Neural progenitor cell (in vitro differentiated cells): ENCODE measurements around the gene WDR7. TPM values are rescaled to one million over a fixed set of nuclear protein-coding genes. Genes with fewer than 3 reads are reported as not detected.

ENCODE experiments used
- DNase-seq: peaks from one replicate; pipeline ENCODE4 v3.0.0-alpha.2; 2016; ENCODE audit warnings: low spot score
- H2AFZ ChIP-seq: fragments of 200-600 bp; sonication (generic); replicated peaks from 2 replicates; pipeline ENCODE4 v1.6.1; 2016; ENCODE audit warnings: antibody characterized with exemption
- H3F3A ChIP-seq: fragments of 200-600 bp; sonication (generic); 2 replicates; pipeline ENCODE4 v1.6.1; 2016; ENCODE audit warnings: antibody characterized with exemption, low read depth
- H3K27ac ChIP-seq: fragments of 200-600 bp; sonication (generic); 2 replicates; pipeline ENCODE4 v1.5.1; 2016; ENCODE audit warnings: mild to moderate bottlenecking
- H3K27me3 ChIP-seq: fragments of 200-600 bp; sonication (generic); 2 replicates; pipeline ENCODE4 v1.6.1; 2016; ENCODE audit warnings: mild to moderate bottlenecking, moderate library complexity
- H3K36me3 ChIP-seq: fragments of 200-600 bp; sonication (generic); 2 replicates; pipeline ENCODE4 v1.5.1; 2016
- H3K4me1 ChIP-seq: fragments of 200-600 bp; sonication (generic); 2 replicates; pipeline ENCODE4 v1.6.1; 2016; ENCODE audit warnings: mixed run types
- H3K4me2 ChIP-seq: fragments of 200-600 bp; sonication (generic); 2 replicates; pipeline ENCODE4 v1.6.1; 2016
- H3K4me3 ChIP-seq: fragments of 200-600 bp; sonication (generic); 2 replicates; pipeline ENCODE4 v1.5.1; 2016
- H3K79me2 ChIP-seq: fragments of 200-600 bp; sonication (generic); 2 replicates; pipeline ENCODE4 v1.6.1; 2016; ENCODE audit warnings: low read depth
- H3K9ac ChIP-seq: fragments of 200-600 bp; sonication (generic); 2 replicates; pipeline ENCODE4 v1.6.1; 2016
- H3K9me3 ChIP-seq: fragments of 200-600 bp; sonication (generic); 2 replicates; pipeline ENCODE4 v1.5.1; 2016; ENCODE audit warnings: low read depth
- H4K20me1 ChIP-seq: fragments of 200-600 bp; sonication (generic); 2 replicates; pipeline ENCODE4 v1.6.1; 2016; ENCODE audit warnings: low read depth
- H3K27ac Mint-ChIP-seq: 3 replicates; pipeline ENCODE4 v1.8.0; 2021; ENCODE audit warnings: mixed read lengths
- H3K27me3 Mint-ChIP-seq: 2 replicates; pipeline ENCODE4 v1.8.0; 2022; ENCODE audit warnings: low read depth, mild to moderate bottlenecking, inconsistent platforms, moderate library complexity, mixed read lengths; ENCODE audit not compliant: insufficient read depth
- H3K36me3 Mint-ChIP-seq: 3 replicates; pipeline ENCODE4 v1.8.0; 2021; ENCODE audit warnings: mixed read lengths
- H3K4me1 Mint-ChIP-seq: 3 replicates; pipeline ENCODE4 v1.8.0; 2021; ENCODE audit warnings: mixed read lengths
- H3K4me3 Mint-ChIP-seq: 3 replicates; pipeline ENCODE4 v1.8.0; 2021; ENCODE audit warnings: mild to moderate bottlenecking, moderate library complexity, mixed read lengths
- H3K9me3 Mint-ChIP-seq: 3 replicates; pipeline ENCODE4 v1.8.0; 2020; ENCODE audit warnings: mixed read lengths
- EZH2 ChIP-seq: fragments of 200-600 bp; sonication (generic); IDR thresholded peaks from 2 replicates; pipeline ENCODE4 v1.6.1; 2017; ENCODE audit warnings: antibody characterized with exemption, mild to moderate bottlenecking, moderate library complexity
- EZH2phosphoT487 ChIP-seq: fragments of 200-600 bp; sonication (generic); IDR thresholded peaks from 2 replicates; pipeline ENCODE4 v1.6.1; 2017; ENCODE audit warnings: antibody characterized with exemption
- total RNA-seq: library from RNA; depleted of rRNA; stranded (reverse); fragments of >200 nt; gene quantifications from 2 replicates; pipeline ENCODE4 v1.2.3, GENCODE V29; 2015; ENCODE audit warnings: low replicate concordance
- TF ChIP-seq, protein P1 (sequence below): fragments of 200-600 bp; sonication (generic); IDR thresholded peaks from 2 replicates; pipeline ENCODE4 v1.5.1; 2017; ENCODE audit warnings: antibody characterized with exemption, mild to moderate bottlenecking

The WDR7 gene
- total RNA-seq, 1 donor from 2014 or later, result 12.3 TPM

GRCh38 chr18:56662902-56663301, 11.7 kb downstream of the WDR7 start:
- H3K27ac ChIP-seq, result no peak overlapping the region
- H3K79me2 ChIP-seq, result peaks cover 26% of the 10 kb centered on the region
- H3K4me3 Mint-ChIP-seq, result no peak overlapping the region
- H3K4me3 ChIP-seq, result no peak overlapping the region
- no peaks in the 10 kb centered on the region for H3K36me3 ChIP-seq
- no peak overlapping the region for H2AFZ ChIP-seq
- no peaks in the 10 kb centered on the region for H3K27me3 Mint-ChIP-seq
- no peaks in the 10 kb centered on the region for H4K20me1 ChIP-seq
- no peak for DNase-seq
- H3K4me1 ChIP-seq, result no peaks in the 10 kb centered on the region
- peaks cover 3% of the 10 kb centered on the region for H3K4me1 Mint-ChIP-seq
- no peak overlapping the region for H3K9ac ChIP-seq
- no peaks in the 10 kb centered on the region for H3K36me3 Mint-ChIP-seq
- no peaks in the 10 kb centered on the region for H3K9me3 Mint-ChIP-seq
- H3F3A ChIP-seq, result no peaks in the 10 kb centered on the region
- H3K27me3 ChIP-seq, result no peaks in the 10 kb centered on the region
- TF ChIP-seq, protein P1, sequence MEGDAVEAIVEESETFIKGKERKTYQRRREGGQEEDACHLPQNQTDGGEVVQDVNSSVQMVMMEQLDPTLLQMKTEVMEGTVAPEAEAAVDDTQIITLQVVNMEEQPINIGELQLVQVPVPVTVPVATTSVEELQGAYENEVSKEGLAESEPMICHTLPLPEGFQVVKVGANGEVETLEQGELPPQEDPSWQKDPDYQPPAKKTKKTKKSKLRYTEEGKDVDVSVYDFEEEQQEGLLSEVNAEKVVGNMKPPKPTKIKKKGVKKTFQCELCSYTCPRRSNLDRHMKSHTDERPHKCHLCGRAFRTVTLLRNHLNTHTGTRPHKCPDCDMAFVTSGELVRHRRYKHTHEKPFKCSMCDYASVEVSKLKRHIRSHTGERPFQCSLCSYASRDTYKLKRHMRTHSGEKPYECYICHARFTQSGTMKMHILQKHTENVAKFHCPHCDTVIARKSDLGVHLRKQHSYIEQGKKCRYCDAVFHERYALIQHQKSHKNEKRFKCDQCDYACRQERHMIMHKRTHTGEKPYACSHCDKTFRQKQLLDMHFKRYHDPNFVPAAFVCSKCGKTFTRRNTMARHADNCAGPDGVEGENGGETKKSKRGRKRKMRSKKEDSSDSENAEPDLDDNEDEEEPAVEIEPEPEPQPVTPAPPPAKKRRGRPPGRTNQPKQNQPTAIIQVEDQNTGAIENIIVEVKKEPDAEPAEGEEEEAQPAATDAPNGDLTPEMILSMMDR, result no peak
- no peak for TF ChIP-seq EZH2
- no peak for TF ChIP-seq EZH2phosphoT487
- no peaks in the 10 kb centered on the region for H3K9me3 ChIP-seq
- H3K27ac Mint-ChIP-seq, result no peak overlapping the region
- H3K4me2 ChIP-seq, result no peak overlapping the region

DNA sequence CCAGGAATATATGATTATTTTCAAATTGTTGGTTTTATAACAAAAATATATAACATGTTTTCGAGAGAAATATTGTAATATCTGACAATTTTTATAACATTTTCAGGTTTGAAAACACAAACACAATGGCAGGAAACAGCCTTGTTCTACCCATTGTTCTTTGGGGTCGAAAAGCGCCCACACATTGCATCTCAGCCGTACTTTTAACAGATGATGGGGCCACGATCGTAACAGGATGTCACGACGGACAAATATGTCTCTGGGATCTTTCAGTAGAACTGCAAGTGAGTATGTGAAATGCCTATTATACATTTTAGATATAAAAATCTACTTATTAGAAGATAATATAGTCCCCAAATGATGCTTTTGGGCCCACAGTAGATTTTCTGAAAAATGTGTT, 21.2 kb downstream of the WDR7 start:
- peaks cover 4% of the 10 kb centered on the region for H4K20me1 ChIP-seq
- no peak overlapping the region for H3K9ac ChIP-seq
- Mint-ChIP-seq H3K36me3 (peaks cover 2% of the 10 kb centered on the region), H3K27me3 (no peaks in the 10 kb centered on the region), H3K4me3 (no peak overlapping the region), H3K9me3 (no peaks in the 10 kb centered on the region), H3K4me1 (peaks cover 10% of the 10 kb centered on the region), H3K27ac (no peak overlapping the region)
- H3K4me2 ChIP-seq, result no peak overlapping the region
- H2AFZ ChIP-seq, result no peak overlapping the region
- H3K4me1 ChIP-seq, result no peaks in the 10 kb centered on the region
- no peaks in the 10 kb centered on the region for H3K36me3 ChIP-seq
- peaks cover 22% of the 10 kb centered on the region for H3K79me2 ChIP-seq
- TF ChIP-seq, protein P1, result no peak
- TF ChIP-seq EZH2 (no peak), EZH2phosphoT487 (no peak)
- H3K9me3 ChIP-seq, result no peaks in the 10 kb centered on the region
- no peak for DNase-seq
- no peaks in the 10 kb centered on the region for H3K27me3 ChIP-seq
- H3F3A ChIP-seq, result no peaks in the 10 kb centered on the region
- H3K27ac ChIP-seq, result no peak overlapping the region
- no peak overlapping the region for H3K4me3 ChIP-seq

GRCh38 chr18:56672981-56673380, 21.8 kb downstream of the WDR7 start:
- Histone ChIP-seq H3K4me3 (no peak overlapping the region), H3F3A (no peaks in the 10 kb centered on the region)

More at GRCh38 chr18:56672981-56673380, 21.8 kb downstream of the WDR7 start:
- no peak overlapping the region for H3K4me3 Mint-ChIP-seq
- no peak overlapping the region for H3K27ac Mint-ChIP-seq
- no peaks in the 10 kb centered on the region for H3K36me3 ChIP-seq
- no peaks in the 10 kb centered on the region for H3K27me3 Mint-ChIP-seq
- H3K9me3 Mint-ChIP-seq, result peaks cover 4% of the 10 kb centered on the region
- no peak for DNase-seq
- H3K27me3 ChIP-seq, result no peaks in the 10 kb centered on the region
- no peak overlapping the region for H2AFZ ChIP-seq
- peaks cover 16% of the 10 kb centered on the region for H3K79me2 ChIP-seq
- no peak overlapping the region for H3K27ac ChIP-seq
- peaks cover 10% of the 10 kb centered on the region for H3K4me1 Mint-ChIP-seq
- H3K4me2 ChIP-seq, result no peak overlapping the region
- H3K4me1 ChIP-seq, result no peaks in the 10 kb centered on the region
- H3K9me3 ChIP-seq, result no peaks in the 10 kb centered on the region
- H3K36me3 Mint-ChIP-seq, result peaks cover 6% of the 10 kb centered on the region
- H3K9ac ChIP-seq, result no peak overlapping the region
- H4K20me1 ChIP-seq, result peaks cover 4% of the 10 kb centered on the region
- TF ChIP-seq EZH2 (no peak), EZH2phosphoT487 (no peak)
- TF ChIP-seq, protein P1, result no peak
